PC-3 (cell line): Measurements from ENCODE around the gene CRISPLD2. TPM values are rescaled to one million over a fixed set of nuclear protein-coding genes. Genes with fewer than 3 reads are reported as not detected.

Source experiments
- ATAC-seq: fragments of 200-7000 bp; cut with Tn5 transposase; 2 replicates; pipeline ENCODE4 v1.9.1; 2020; ENCODE audit warnings: mild to moderate bottlenecking, moderate library complexity
- BruUV-seq: library from RNA; stranded (reverse); fragments of 400-500 nt; replicated peaks from 2 replicates; lab custom pipeline; 2021; lab: Mats Ljungman, UMichigan
- CTCF ChIA-PET: fragments of 300-600 bp; sonication (Branson Sonifier 250); formaldehyde crosslinking; loops from one replicate; lab custom pipeline; 2022; ENCODE audit warnings: antibody characterized with exemption; lab: Charles Lee
- POLR2A ChIA-PET: fragments of 300-600 bp; sonication (Branson Sonifier 250); formaldehyde crosslinking; loops from one replicate; lab custom pipeline; 2022; ENCODE audit warnings: antibody characterized with exemption; ENCODE audit not compliant: unreplicated experiment; lab: Charles Lee
- DNase-seq: peaks from one replicate; pipeline ENCODE4 v3.0.0-alpha.2; 2015
- H2AFZ ChIP-seq: fragments of 300-600 bp; sonication (generic); 2 replicates; pipeline ENCODE4 v1.6.0; 2016; ENCODE audit warnings: antibody characterized with exemption, low read length
- H3F3A ChIP-seq: fragments of 300-600 bp; sonication (generic); one replicate; pipeline ENCODE4 v1.6.0; 2017; ENCODE audit warnings: antibody characterized with exemption, low read length, control low read depth, mild to moderate bottlenecking; ENCODE audit not compliant: unreplicated experiment
- H3K27ac ChIP-seq: fragments of 300-600 bp; sonication (generic); 2 replicates; pipeline ENCODE4 v1.5.1; 2016; ENCODE audit warnings: mild to moderate bottlenecking, low read length
- H3K27me3 ChIP-seq: fragments of 300-600 bp; sonication (generic); 2 replicates; pipeline ENCODE4 v1.6.1; 2016; ENCODE audit warnings: low read length, mixed read lengths
- H3K36me3 ChIP-seq: fragments of 300-600 bp; sonication (generic); 2 replicates; pipeline ENCODE4 v1.6.1; 2016; ENCODE audit warnings: low read depth, mixed run types, low read length, mixed read lengths
- H3K4me1 ChIP-seq: fragments of 300-600 bp; sonication (generic); 2 replicates; pipeline ENCODE4 v1.5.1; 2016; ENCODE audit warnings: low read length; ENCODE audit not compliant: insufficient read depth
- H3K4me2 ChIP-seq: fragments of 300-600 bp; sonication (generic); 2 replicates; pipeline ENCODE4 v1.6.0; 2016; ENCODE audit warnings: low read length
- H3K4me3 ChIP-seq: fragments of 300-600 bp; sonication (generic); 2 replicates; pipeline ENCODE4 v1.5.1; 2016; ENCODE audit warnings: mild to moderate bottlenecking, low read length, mixed read lengths
- H3K79me2 ChIP-seq: fragments of 300-600 bp; sonication (generic); 2 replicates; pipeline ENCODE4 v1.6.1; 2017; ENCODE audit warnings: low read length, mixed read lengths
- H3K9ac ChIP-seq: fragments of 300-600 bp; sonication (generic); 2 replicates; pipeline ENCODE4 v1.6.0; 2016; ENCODE audit warnings: mild to moderate bottlenecking, low read length
- H3K9me2 ChIP-seq: fragments of 300-600 bp; sonication (generic); replicated peaks from 2 replicates; pipeline ENCODE4 v1.6.1; 2016; ENCODE audit warnings: mixed run types, low read length, mixed read lengths
- H3K9me3 ChIP-seq: fragments of 300-600 bp; sonication (generic); 2 replicates; pipeline ENCODE4 v1.6.1; 2016; ENCODE audit warnings: low read length, mixed read lengths
- H4K20me1 ChIP-seq: fragments of 300-600 bp; sonication (generic); 2 replicates; pipeline ENCODE4 v1.6.1; 2016; ENCODE audit warnings: low read length, mixed read lengths
- EZH2 ChIP-seq: fragments of 300-600 bp; sonication (generic); IDR thresholded peaks from one replicate; pipeline ENCODE4 v1.6.1; 2017; ENCODE audit warnings: antibody characterized with exemption, mild to moderate bottlenecking, low read length; ENCODE audit not compliant: unreplicated experiment
- EZH2phosphoT487 ChIP-seq: fragments of 300-600 bp; sonication (generic); IDR thresholded peaks from 2 replicates; pipeline ENCODE4 v1.6.1; 2018; ENCODE audit warnings: mild to moderate bottlenecking, antibody characterized with exemption, low read length, borderline replicate concordance
- intact Hi-C: fragments of 100-400 bp; cut with micrococcal nuclease; formaldehyde crosslinking; loops from 2 replicates; pipeline ENCODE4 v1.9.0; 2023
- total RNA-seq: library from RNA; depleted of rRNA; stranded (reverse); fragments of >200 nt; gene quantifications from 2 replicates; pipeline ENCODE4 v1.2.3, GENCODE V29; 2014
- TF ChIP-seq, protein P1 (sequence below): fragments of 300-600 bp; sonication (generic); conservative IDR thresholded peaks from 2 replicates; pipeline ENCODE4 v1.5.1; 2017; ENCODE audit warnings: antibody characterized with exemption, low read depth, mild to moderate bottlenecking, low read length

Gene CRISPLD2
- total RNA-seq, 1 experiment from 2014 or later, result 2.8 TPM

DNA sequence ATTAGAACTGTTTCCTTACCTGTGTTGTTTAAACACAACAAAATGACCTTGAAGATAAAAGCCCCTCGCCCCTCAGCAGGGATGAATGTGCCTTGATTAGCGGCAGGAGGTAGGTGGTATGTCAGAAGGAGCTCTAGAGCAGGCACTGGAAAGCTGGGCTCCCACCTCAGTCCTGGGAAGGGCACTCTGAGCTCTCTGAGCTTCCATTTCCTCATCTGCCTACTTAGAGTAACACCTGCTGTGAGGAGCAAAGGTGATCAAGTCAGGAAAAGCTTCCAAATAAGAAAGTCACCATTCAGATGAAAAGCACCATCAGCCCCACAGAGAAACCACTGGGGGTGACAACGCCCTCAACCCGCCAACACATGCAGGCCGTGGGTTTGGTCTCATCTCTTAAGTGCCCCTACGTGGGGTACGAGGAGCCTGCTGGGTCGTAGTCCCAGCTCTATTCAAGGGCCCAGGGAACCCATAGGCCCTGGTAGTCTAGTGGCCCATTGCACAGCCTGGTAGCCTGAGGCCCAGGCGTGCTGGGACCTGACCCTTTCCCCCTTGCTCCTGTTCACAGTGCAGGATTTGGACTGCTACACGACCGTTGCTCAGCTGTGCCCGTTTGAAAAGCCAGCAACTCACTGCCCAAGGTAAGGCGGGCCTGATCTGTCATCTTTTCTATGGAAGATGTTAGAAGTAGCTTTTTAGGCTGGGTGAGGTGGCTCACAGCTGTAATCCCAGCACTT, 57.3 kb downstream of the CRISPLD2 start:
- peaks cover 9% of the 10 kb centered on the region for H3K4me1 ChIP-seq
- BruUV-seq, result no TSS peak
- H3F3A ChIP-seq, result no peaks in the 10 kb centered on the region
- H3K9me2 ChIP-seq, result no peaks in the 10 kb centered on the region
- H3K79me2 ChIP-seq, result no peaks in the 10 kb centered on the region
- intact Hi-C loops, result no loop called here
- H3K36me3 ChIP-seq, result no peaks in the 10 kb centered on the region
- no peaks in the 10 kb centered on the region for H3K27me3 ChIP-seq
- H3K9ac ChIP-seq, result no peak overlapping the region
- H2AFZ ChIP-seq, result no peak overlapping the region
- H3K9me3 ChIP-seq, result no peaks in the 10 kb centered on the region
- no peak for DNase-seq
- no peaks in the 10 kb centered on the region for H4K20me1 ChIP-seq
- no peak overlapping the region for H3K4me3 ChIP-seq
- ChIA-PET POLR2A (no interaction called here), CTCF (no interaction called here)
- TF ChIP-seq EZH2phosphoT487 (no peak), EZH2 (no peak)
- TF ChIP-seq, protein P1, sequence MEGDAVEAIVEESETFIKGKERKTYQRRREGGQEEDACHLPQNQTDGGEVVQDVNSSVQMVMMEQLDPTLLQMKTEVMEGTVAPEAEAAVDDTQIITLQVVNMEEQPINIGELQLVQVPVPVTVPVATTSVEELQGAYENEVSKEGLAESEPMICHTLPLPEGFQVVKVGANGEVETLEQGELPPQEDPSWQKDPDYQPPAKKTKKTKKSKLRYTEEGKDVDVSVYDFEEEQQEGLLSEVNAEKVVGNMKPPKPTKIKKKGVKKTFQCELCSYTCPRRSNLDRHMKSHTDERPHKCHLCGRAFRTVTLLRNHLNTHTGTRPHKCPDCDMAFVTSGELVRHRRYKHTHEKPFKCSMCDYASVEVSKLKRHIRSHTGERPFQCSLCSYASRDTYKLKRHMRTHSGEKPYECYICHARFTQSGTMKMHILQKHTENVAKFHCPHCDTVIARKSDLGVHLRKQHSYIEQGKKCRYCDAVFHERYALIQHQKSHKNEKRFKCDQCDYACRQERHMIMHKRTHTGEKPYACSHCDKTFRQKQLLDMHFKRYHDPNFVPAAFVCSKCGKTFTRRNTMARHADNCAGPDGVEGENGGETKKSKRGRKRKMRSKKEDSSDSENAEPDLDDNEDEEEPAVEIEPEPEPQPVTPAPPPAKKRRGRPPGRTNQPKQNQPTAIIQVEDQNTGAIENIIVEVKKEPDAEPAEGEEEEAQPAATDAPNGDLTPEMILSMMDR, result no peak
- no peak overlapping the region for H3K27ac ChIP-seq
- no peak overlapping the region for H3K4me2 ChIP-seq
- ATAC-seq, result no peak

GRCh38 chr16:84878770-84879169, 59.0 kb downstream of the CRISPLD2 start:
- H2AFZ ChIP-seq, result no peak overlapping the region
- no peak for ATAC-seq
- H3K79me2 ChIP-seq, result no peaks in the 10 kb centered on the region
- H3K4me1 ChIP-seq, result peaks cover 9% of the 10 kb centered on the region
- H3K9me3 ChIP-seq, result no peaks in the 10 kb centered on the region
- POLR2A ChIA-PET, result no interaction called here
- H3K27me3 ChIP-seq, result no peaks in the 10 kb centered on the region
- H4K20me1 ChIP-seq, result no peaks in the 10 kb centered on the region
- H3K4me3 ChIP-seq, result no peak overlapping the region
- H3K9me2 ChIP-seq, result no peaks in the 10 kb centered on the region
- H3K27ac ChIP-seq, result no peak overlapping the region
- DNase-seq, result no peak
- TF ChIP-seq, protein P1, result no peak
- TF ChIP-seq EZH2phosphoT487 (no peak), EZH2 (no peak)
- CTCF ChIA-PET, result no interaction called here
- H3K4me2 ChIP-seq, result no peak overlapping the region
- intact Hi-C loops, result no loop called here
- H3K36me3 ChIP-seq, result no peaks in the 10 kb centered on the region
- H3K9ac ChIP-seq, result no peak overlapping the region
- no peaks in the 10 kb centered on the region for H3F3A ChIP-seq
- BruUV-seq, result no TSS peak
